ENCODE results near the gene ATP8B1.

Gene ATP8B1

GRCh38 chr18:57768537-57769326 is 34.4 kb downstream of the ATP8B1 start:
- H3K4me3 ChIP-seq (replicated peaks; ENCODE audit: low read depth, low read length), result no peak overlapping the region
- 0 out of 2 replicates have a peak, but pooled peaks cover 2% of the 10 kb centered on the region for H3K27me3 ChIP-seq (replicated peaks; ENCODE audit: control insufficient read depth, insufficient read depth, low read length)
- DNase-seq (ENCODE audit: extremely low read depth, insufficient read length), result no peak
- TF ChIP-seq CTCF (IDR thresholded peaks at IDR 0.05; ENCODE audit: insufficient read depth, low read length, poor library complexity, severe bottlenecking), result no peak
- H3K36me3 ChIP-seq (ENCODE audit: control insufficient read depth, insufficient read depth, low read length), result no peaks in the 10 kb centered on the region

- DNase-seq (ENCODE audit: extremely low read depth, insufficient read length), result no peak
- 0 out of 2 replicates have a peak, but pooled peaks cover 2% of the 10 kb centered on the region for H3K27me3 ChIP-seq (replicated peaks; ENCODE audit: control insufficient read depth, insufficient read depth, low read length)
- no peak for TF ChIP-seq CTCF (IDR thresholded peaks at IDR 0.05; ENCODE audit: insufficient read depth, low read length, poor library complexity, severe bottlenecking)
- no peak overlapping the region for H3K4me3 ChIP-seq (replicated peaks; ENCODE audit: low read depth, low read length)
- H3K36me3 ChIP-seq (ENCODE audit: control insufficient read depth, insufficient read depth, low read length), result no peaks in the 10 kb centered on the region
Measured at GRCh38 chr18:57767259-57768050, 35.7 kb downstream of the ATP8B1 start.

GRCh38 chr18:57764995-57765394 is 38.1 kb downstream of the ATP8B1 start:
- Histone ChIP-seq H3K27me3 (replicated peaks; ENCODE audit: control insufficient read depth, insufficient read depth, low read length) (0 out of 2 replicates have a peak, but pooled peaks cover 2% of the 10 kb centered on the region), H3K4me3 (replicated peaks; ENCODE audit: low read depth, low read length) (no peak overlapping the region), H3K36me3 (ENCODE audit: control insufficient read depth, insufficient read depth, low read length) (no peaks in the 10 kb centered on the region)
- no peak for TF ChIP-seq CTCF (IDR thresholded peaks at IDR 0.05; ENCODE audit: insufficient read depth, low read length, poor library complexity, severe bottlenecking)
- no peak for DNase-seq (ENCODE audit: extremely low read depth, insufficient read length)

GRCh38 chr18:57764087-57764486 is 39.0 kb downstream of the ATP8B1 start:
- no peak for TF ChIP-seq CTCF (IDR thresholded peaks at IDR 0.05; ENCODE audit: insufficient read depth, low read length, poor library complexity, severe bottlenecking)
- H3K36me3 ChIP-seq (ENCODE audit: control insufficient read depth, insufficient read depth, low read length), result no peaks in the 10 kb centered on the region
- H3K27me3 ChIP-seq (replicated peaks; ENCODE audit: control insufficient read depth, insufficient read depth, low read length), result 0 out of 2 replicates have a peak, but pooled peaks cover 2% of the 10 kb centered on the region
- H3K4me3 ChIP-seq (replicated peaks; ENCODE audit: low read depth, low read length), result no peak overlapping the region
- no peak for DNase-seq (ENCODE audit: extremely low read depth, insufficient read length)

GRCh38 chr18:57762686-57763085 is 40.4 kb downstream of the ATP8B1 start:
- Histone ChIP-seq H3K27me3 (replicated peaks; ENCODE audit: control insufficient read depth, insufficient read depth, low read length) (no peaks in the 10 kb centered on the region), H3K36me3 (ENCODE audit: control insufficient read depth, insufficient read depth, low read length) (no peaks in the 10 kb centered on the region), H3K4me3 (replicated peaks; ENCODE audit: low read depth, low read length) (no peak overlapping the region)
- no peak for TF ChIP-seq CTCF (IDR thresholded peaks at IDR 0.05; ENCODE audit: insufficient read depth, low read length, poor library complexity, severe bottlenecking)
- no peak for DNase-seq (ENCODE audit: extremely low read depth, insufficient read length)
